Right lobe of liver (tissue), 6 donors: ENCODE measurements around the gene CX3CR1. TPM values are rescaled to one million over a fixed set of nuclear protein-coding genes. Genes with fewer than 3 reads are reported as not detected.

Source experiments
- ATAC-seq, 4 donors: fragments of 200-7000 bp; cut with Tn5 transposase; one replicate each; pipeline ENCODE4 v1.9.1; 2020; ENCODE audit warnings: mild to moderate bottlenecking in 4 of 4, moderate library complexity in 4 of 4
- DNase-seq, 3 donors: peaks; one replicate each; pipeline ENCODE4 v3.0.0-alpha.2; 2020
- H3K27ac ChIP-seq, 3 donors: fragments of 200-600 bp; one replicate each; pipeline ENCODE4 v1.8.0; 2022
- H3K27me3 ChIP-seq, 2 donors: fragments of 200-600 bp; one replicate each; pipeline ENCODE4 v1.8.0; 2022
- H3K36me3 ChIP-seq, 4 donors: fragments of 200-600 bp; sonication (generic) in 1 of 4; one replicate each; pipeline versions ENCODE4 v1.5.1 to v1.8.0; 2017 to 2022; ENCODE audit warnings: control low read depth in 1 of 4
- H3K4me1 ChIP-seq, 4 donors: fragments of 200-600 bp; sonication (generic) in 1 of 4; one replicate each; pipeline versions ENCODE4 v1.5.1 to v1.8.0; 2017 to 2022; ENCODE audit warnings: control low read depth in 1 of 4
- H3K4me3 ChIP-seq, 3 donors: fragments of 200-600 bp; one replicate each; pipeline ENCODE4 v1.8.0; 2022
- H3K9me3 ChIP-seq, 4 donors: fragments of 200-600 bp; sonication (generic) in 1 of 4; one replicate each; pipeline versions ENCODE4 v1.5.1 to v1.8.0; 2017 to 2022; ENCODE audit warnings: control low read depth in 1 of 4
- CTCF ChIP-seq, 4 donors: fragments of 200-600 bp in 3 of 4; fragments of 450-650 bp in 1 of 4; IDR thresholded peaks; one replicate each; pipeline versions ENCODE4 v1.5.1 to v1.8.0; 2016 to 2022; ENCODE audit warnings: antibody characterized with exemption in 4 of 4, mild to moderate bottlenecking in 2 of 4
- POLR2A ChIP-seq: fragments of 450-650 bp; IDR thresholded peaks from one replicate; pipeline ENCODE4 v1.6.1; 2017; ENCODE audit warnings: antibody characterized with exemption, mild to moderate bottlenecking
- WGBS: methylation state at CpG from one replicate; pipeline ENCODE4 v1.1.6; 2018; ENCODE audit warnings: low coverage, low lambda C conversion rate; ENCODE audit not compliant: insufficient coverage; ENCODE audit errors: missing lambda C conversion rate; 5-methylcytosine and 5-hydroxymethylcytosine counted together
- intact Hi-C, 2 donors: fragments of 100-400 bp; cut with DNase I; formaldehyde crosslinking; loops; one replicate each; pipeline versions ENCODE4 v1.11.2 to v1.14.1; 2022
- total RNA-seq, 6 experiments: library from RNA; depleted of rRNA in 2 of 6; stranded (reverse); fragments of >200 nt in 2 of 6; fragmentation: NEBNext Ultra II Directional in 3 of 6; extraction: Animal tissue kit (Norgen Biotek cat#: 25700) in 3 of 6; gene quantifications; one replicate each; pipeline versions ENCODE4 v1.1.0 to v1.2.4, GENCODE V29; 2016 to 2023
- donor health status: DM: no; HTN: yes; CAD: no.
- donor health status: DM: no; HTN: no; CAD: no.
- donor health status: DM: no; HTN: no; CAD: no.
- donor health status: DM: no; HTN: yes; CAD: no.
- donor health status: DM: no; HTN: yes; CAD: no.

CX3CR1 gene
- total RNA-seq, 6 experiments from 2014 or later, result 0.25 to 1.8 (median 0.72) TPM; not detected in 1

- ATAC-seq (no peak), DNase-seq (peak in 1 of 3 donors; percentile 23)
- Histone ChIP-seq H3K27ac (no peak overlapping the region), H3K36me3 (no peaks in the 10 kb centered on the region), H3K4me1 (no peaks in the 10 kb centered on the region), H3K27me3 (no peaks in the 10 kb centered on the region), H3K4me3 (no peak overlapping the region), H3K9me3 (no peaks in the 10 kb centered on the region)
- TF ChIP-seq CTCF (IDR thresholded peaks at IDR 0.05) (no peak), POLR2A (no peak)
- WGBS, result 63% methylated on average over 3 of the region's 4 CpGs
- intact Hi-C loops, result no loop called here
Measured at GRCh38 chr3:39269528-39269927, 10.3 kb downstream of the CX3CR1 start.

- intact Hi-C loops, result no loop called here
- no peaks in the 10 kb centered on the region for H3K4me1 ChIP-seq
- no peaks in the 10 kb centered on the region for H3K27me3 ChIP-seq
- no peak for DNase-seq
- no peak overlapping the region for H3K27ac ChIP-seq
- H3K4me3 ChIP-seq, result no peak overlapping the region
- TF ChIP-seq CTCF (IDR thresholded peaks at IDR 0.05), result no peak
- no peak for TF ChIP-seq POLR2A
- H3K36me3 ChIP-seq, result no peaks in the 10 kb centered on the region
- 85% methylated on average over 6 of the region's 7 CpGs for WGBS
- no peaks in the 10 kb centered on the region for H3K9me3 ChIP-seq
- no peak for ATAC-seq
Measured at GRCh38 chr3:39268549-39268900, 11.3 kb downstream of the CX3CR1 start.

DNA sequence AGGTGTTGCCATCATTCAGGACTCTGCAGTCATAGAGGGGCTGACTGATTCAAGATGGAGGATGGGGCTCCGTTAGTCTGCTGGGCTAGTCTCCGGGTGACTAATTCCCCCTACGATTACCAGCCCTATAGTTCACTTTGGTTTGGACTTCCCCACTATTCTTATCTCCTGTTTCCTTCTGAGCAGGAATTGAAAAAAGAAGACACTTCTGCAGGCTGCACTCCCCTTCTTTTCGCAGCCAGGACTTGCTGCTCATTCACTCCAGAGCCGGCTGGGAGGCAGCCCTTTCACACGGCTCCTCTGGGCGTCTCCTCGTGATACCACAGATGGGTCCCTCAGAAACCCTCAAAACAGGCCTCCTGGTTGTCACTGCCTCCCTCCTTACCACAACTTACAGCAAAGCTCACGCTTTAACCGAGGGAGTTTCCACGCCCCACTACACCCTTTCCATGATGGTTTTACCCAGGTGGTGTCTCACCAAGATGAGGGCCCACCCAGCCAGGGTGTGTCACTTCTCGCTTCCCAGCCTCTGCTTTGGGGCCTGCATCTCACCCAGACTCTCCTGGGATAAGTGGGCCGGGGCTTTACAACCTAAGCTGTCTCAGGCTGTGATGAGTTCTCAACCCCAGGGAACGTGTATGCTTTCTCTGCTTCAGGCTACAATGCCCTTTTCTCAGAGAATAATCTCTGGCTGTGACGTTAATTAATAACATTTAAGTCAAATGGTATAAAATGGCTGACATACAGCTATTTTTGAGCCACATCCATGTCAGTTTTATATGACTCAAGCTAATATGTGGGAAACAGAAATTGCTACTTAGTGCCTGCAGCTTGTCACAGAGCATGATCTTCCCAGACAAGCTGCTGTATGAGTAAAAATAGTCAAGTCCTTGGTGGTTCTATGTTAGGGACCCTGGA is 11.9 kb downstream of the CX3CR1 start:
- H3K9me3 ChIP-seq, result no peaks in the 10 kb centered on the region
- H3K27me3 ChIP-seq, result no peaks in the 10 kb centered on the region
- H3K36me3 ChIP-seq, result no peaks in the 10 kb centered on the region
- intact Hi-C loops, result no loop called here
- TF ChIP-seq CTCF (IDR thresholded peaks at IDR 0.05), result no peak
- no peak overlapping the region for H3K4me3 ChIP-seq
- ATAC-seq (no peak), DNase-seq (no peak)
- H3K4me1 ChIP-seq, result no peaks in the 10 kb centered on the region
- no peak overlapping the region for H3K27ac ChIP-seq
- 69% methylated on average over 10 of the region's 15 CpGs for WGBS

- intact Hi-C loops, result no loop called here
- Histone ChIP-seq H3K9me3 (no peaks in the 10 kb centered on the region), H3K4me3 (no peak overlapping the region), H3K27ac (no peak overlapping the region), H3K27me3 (no peaks in the 10 kb centered on the region), H3K36me3 (no peaks in the 10 kb centered on the region), H3K4me1 (no peaks in the 10 kb centered on the region)
- ATAC-seq (no peak), DNase-seq (no peak)
- no CpG with 5 or more reads among the region's 3 CpGs for WGBS
- TF ChIP-seq POLR2A (no peak), CTCF (IDR thresholded peaks at IDR 0.05) (no peak)
Measured at GRCh38 chr3:39264053-39264452, 15.8 kb downstream of the CX3CR1 start.
